Keratinocyte (primary cell): ENCODE results near the gene RABL6. TPM values are rescaled to one million over a fixed set of nuclear protein-coding genes. Genes with fewer than 3 reads are reported as not detected.

ENCODE experiments used
- DNase-seq: peaks from one replicate; pipeline ENCODE4 v3.0.0-alpha.2; 2011; ENCODE audit warnings: low read depth, missing footprints, low spot score
- FAIRE-seq: peaks from 2 replicates; lab custom pipeline; 2011; peaks lifted over from hg19 to GRCh38; lab: Jason Lieb, UNC
- H2AFZ ChIP-seq: 2 replicates; pipeline ENCODE4 v1.6.0; 2012; ENCODE audit warnings: low read length, control low read depth, inconsistent platforms; ENCODE audit not compliant: control insufficient read depth
- H3K27ac ChIP-seq: 2 replicates; pipeline ENCODE4 v1.5.1; 2011; ENCODE audit warnings: low read length; ENCODE audit not compliant: control insufficient read depth, insufficient read depth
- H3K27me3 ChIP-seq: 3 replicates; pipeline ENCODE4 v1.6.0; 2011; ENCODE audit warnings: low read length; ENCODE audit not compliant: control insufficient read depth, insufficient read depth; ENCODE audit errors: extremely low read depth
- H3K36me3 ChIP-seq, 2 experiments: 2 replicates in 1 of 2; 3 replicates in 1 of 2; pipeline ENCODE4 v1.5.1; 2011; ENCODE audit warnings: low read length in 2 of 2, mild to moderate bottlenecking in 1 of 2; ENCODE audit not compliant: control insufficient read depth in 2 of 2, insufficient read depth in 2 of 2; ENCODE audit errors: extremely low read depth in 1 of 2
- H3K4me1 ChIP-seq: 3 replicates; pipeline ENCODE4 v1.5.1; 2011; ENCODE audit warnings: low read length; ENCODE audit not compliant: control insufficient read depth, insufficient read depth; ENCODE audit errors: extremely low read depth
- H3K4me2 ChIP-seq: 3 replicates; pipeline ENCODE4 v1.6.0; 2011; ENCODE audit warnings: low read depth, low read length; ENCODE audit not compliant: control insufficient read depth, insufficient read depth; ENCODE audit errors: extremely low read depth
- H3K4me3 ChIP-seq, 3 experiments: fragments of 200-600 bp in 1 of 3; sonication (generic) in 1 of 3; 2 replicates in 2 of 3; 3 replicates in 1 of 3; pipeline ENCODE4 v1.5.1; 2011 to 2016; ENCODE audit warnings: low read length in 3 of 3, mild to moderate bottlenecking in 3 of 3, control low read depth in 2 of 3, inconsistent platforms in 1 of 3, low read depth in 1 of 3, mixed read lengths in 1 of 3, mixed run types in 1 of 3, moderate library complexity in 1 of 3; ENCODE audit not compliant: control insufficient read depth in 2 of 3, insufficient read depth in 2 of 3; ENCODE audit errors: extremely low read depth in 1 of 3
- H3K79me2 ChIP-seq: 2 replicates; pipeline ENCODE4 v1.6.0; 2012; ENCODE audit warnings: low read length; ENCODE audit not compliant: control insufficient read depth, insufficient read depth
- H3K9ac ChIP-seq: 3 replicates; pipeline ENCODE4 v1.6.0; 2011; ENCODE audit warnings: low read length; ENCODE audit not compliant: control insufficient read depth, insufficient read depth; ENCODE audit errors: extremely low read depth
- H3K9me1 ChIP-seq: 3 replicates; pipeline ENCODE4 v1.6.0; 2011; ENCODE audit warnings: low read length; ENCODE audit not compliant: control insufficient read depth, insufficient read depth; ENCODE audit errors: extremely low read depth
- H3K9me3 ChIP-seq: 2 replicates; pipeline ENCODE4 v1.5.1; 2012; ENCODE audit warnings: low read depth, low read length; ENCODE audit not compliant: control insufficient read depth
- H4K20me1 ChIP-seq: 3 replicates; pipeline ENCODE4 v1.6.0; 2011; ENCODE audit warnings: low read length; ENCODE audit not compliant: control insufficient read depth, insufficient read depth; ENCODE audit errors: extremely low read depth
- CTCF ChIP-seq, 3 experiments: IDR thresholded peaks in 1 of 3; conservative IDR thresholded peaks in 1 of 3; optimal IDR thresholded peaks in 1 of 3; 2 replicates in 2 of 3; 3 replicates in 1 of 3; pipeline versions ENCODE3 to v1.5.1; 2011; ENCODE audit warnings: low read length in 3 of 3, mild to moderate bottlenecking in 3 of 3, moderate library complexity in 2 of 3, control low read depth in 1 of 3, inconsistent platforms in 1 of 3; ENCODE audit not compliant: insufficient read depth in 2 of 3; ENCODE audit errors: extremely low read depth in 1 of 3
- EZH2 ChIP-seq: IDR thresholded peaks from one replicate; pipeline ENCODE4 v1.6.1; 2012; ENCODE audit warnings: inconsistent platforms, mild to moderate bottlenecking, low read length, moderate library complexity
- dilution Hi-C: fragments of 300-500 bp; cut with MboI; formaldehyde crosslinking; loops from one replicate; pipeline ENCODE4 v1.7.0; 2020; ENCODE audit warnings: low sequenced_read_pairs; ENCODE audit not compliant: extremely low pct_ligation_motif_present
- polyA plus RNA-seq, 5 experiments: library from polyadenylated mRNA; depleted of rRNA in 3 of 5; stranded (reverse) in 3 of 5; stranded (forward) in 1 of 5; unstranded in 1 of 5; fragments of >200 nt; gene quantifications; 1 replicate in 1 of 5; 2 replicates in 3 of 5; 3 replicates in 1 of 5; pipeline versions ENCODE4 v1.2.1 to v1.2.3, GENCODE V29; 2011 to 2012; ENCODE audit warnings: missing spikeins in 2 of 5, low read depth in 1 of 5, low replicate concordance in 1 of 5

RABL6 gene
- polyA plus RNA-seq, 1 donor (not counting 4 experiments of a cell fraction or from before 2014, with no cell fraction given) = 46.3 TPM

GRCh38 chr9:136794281-136794999 is 13.3 kb upstream of the RABL6 start:
- TF ChIP-seq CTCF (optimal IDR thresholded peaks at IDR 0.05 in 1 of 3, IDR thresholded peaks at IDR 0.05 in 1 of 3, conservative IDR thresholded peaks at IDR 0.05 in 1 of 3; ENCODE audit: extremely low read depth in 1 of 3, insufficient read depth in 2 of 3, low read length in 3 of 3) (no peak), EZH2 (no peak)
- Histone ChIP-seq H2AFZ (no peak overlapping the region), H3K9me1 (no peaks in the 10 kb centered on the region), H3K27ac (no peak overlapping the region), H4K20me1 (peaks cover 17% of the 10 kb centered on the region), H3K4me1 (peaks cover 20% of the 10 kb centered on the region), H3K9ac (no peak overlapping the region), H3K9me3 (no peaks in the 10 kb centered on the region), H3K4me3 (no peak overlapping the region), H3K36me3 (peaks cover 8 to 17% of the 10 kb centered on the region in 2 experiments), H3K4me2 (no peak overlapping the region), H3K27me3 (peaks cover 25% of the 10 kb centered on the region), H3K79me2 (peaks cover 9% of the 10 kb centered on the region)
- DNase-seq (no peak), FAIRE-seq (no peak)
- dilution Hi-C loops = no loop called here

- TF ChIP-seq EZH2 (no peak), CTCF (optimal IDR thresholded peaks at IDR 0.05 in 1 of 3, IDR thresholded peaks at IDR 0.05 in 1 of 3, conservative IDR thresholded peaks at IDR 0.05 in 1 of 3; ENCODE audit: extremely low read depth in 1 of 3, insufficient read depth in 2 of 3, low read length in 3 of 3) (no peak)
- Histone ChIP-seq H3K4me2 (no peak overlapping the region), H4K20me1 (peaks cover 17% of the 10 kb centered on the region), H3K9me3 (no peaks in the 10 kb centered on the region), H3K27ac (no peak overlapping the region), H3K9me1 (no peaks in the 10 kb centered on the region), H3K27me3 (peaks cover 29% of the 10 kb centered on the region), H3K36me3 (peaks cover 8 to 17% of the 10 kb centered on the region in 2 experiments), H3K4me1 (peaks cover 24% of the 10 kb centered on the region), H2AFZ (no peak overlapping the region), H3K79me2 (peaks cover 9% of the 10 kb centered on the region), H3K4me3 (no peak overlapping the region), H3K9ac (no peak overlapping the region)
- no peak for DNase-seq
- no peak for FAIRE-seq
- dilution Hi-C loops = no loop called here
Measured at GRCh38 chr9:136795000-136795348, 12.8 kb upstream of the RABL6 start.
